GM18502 (cell line): Measurements from ENCODE around the gene ZSWIM6.

Experiments
- ATAC-seq: cut with Tn5 transposase; IDR thresholded peaks from one replicate; pipeline ENCODE4 v1.9.1; 2021; ENCODE audit warnings: mild to moderate bottlenecking; ENCODE audit not compliant: unreplicated experiment, poor library complexity

The ZSWIM6 gene

DNA sequence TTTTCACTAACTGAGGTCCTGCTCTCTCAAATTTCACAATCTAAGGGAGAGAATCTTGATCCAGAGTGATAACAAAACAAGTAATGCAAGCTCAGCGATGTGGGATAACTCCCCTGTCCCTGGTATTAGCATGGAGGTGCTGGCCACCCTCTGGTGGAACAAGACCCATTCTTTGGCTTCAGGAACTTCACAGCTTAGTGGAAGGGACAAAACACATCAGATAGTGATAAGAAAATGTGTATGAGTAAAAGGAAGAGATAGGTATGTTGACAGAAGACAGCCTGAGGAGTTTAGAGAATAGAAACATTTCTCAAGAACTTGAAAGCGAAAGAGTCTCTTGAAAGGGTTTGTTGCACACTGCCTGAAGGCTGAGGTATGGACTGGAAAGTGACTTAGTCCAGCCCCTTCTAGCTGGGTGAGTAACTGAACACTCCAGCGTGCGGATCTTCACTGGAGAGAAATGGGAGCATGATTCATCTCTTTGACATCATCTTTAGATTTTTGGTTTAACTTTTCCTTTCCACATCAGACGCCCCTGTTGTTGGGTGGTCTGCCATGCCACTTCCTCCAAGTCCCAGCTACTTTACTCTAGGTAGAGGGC is 25.4 kb upstream of the ZSWIM6 start:
- peak; percentile 74 for ATAC-seq

- ATAC-seq, result no peak
Measured at GRCh38 chr5:61307191-61307590, 24.9 kb upstream of the ZSWIM6 start.

- ATAC-seq, result no peak
Measured at GRCh38 chr5:61307611-61308010, 24.4 kb upstream of the ZSWIM6 start.

GRCh38 chr5:61308712-61309111 is 23.3 kb upstream of the ZSWIM6 start:
- no peak for ATAC-seq

DNA sequence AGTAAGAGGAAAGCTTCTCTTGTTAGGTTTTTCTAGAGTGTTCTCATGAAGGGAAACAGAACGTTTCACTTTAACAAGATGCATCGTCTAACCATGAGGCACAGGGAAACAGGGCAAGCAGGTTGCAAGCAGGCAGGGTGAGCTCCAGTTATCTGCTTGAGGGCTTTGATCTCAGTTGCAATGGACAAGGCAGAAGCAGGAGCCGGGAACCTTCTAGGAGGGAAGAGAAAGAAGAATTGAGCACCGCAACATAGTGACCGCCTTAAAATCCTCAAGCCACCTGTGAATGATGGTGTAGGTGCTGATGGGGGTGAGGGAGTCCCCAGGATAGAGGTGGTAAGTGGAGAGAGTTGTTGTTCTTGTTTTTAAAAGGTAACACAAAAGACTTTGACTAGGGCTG is 22.9 kb upstream of the ZSWIM6 start:
- ATAC-seq, result no peak

DNA sequence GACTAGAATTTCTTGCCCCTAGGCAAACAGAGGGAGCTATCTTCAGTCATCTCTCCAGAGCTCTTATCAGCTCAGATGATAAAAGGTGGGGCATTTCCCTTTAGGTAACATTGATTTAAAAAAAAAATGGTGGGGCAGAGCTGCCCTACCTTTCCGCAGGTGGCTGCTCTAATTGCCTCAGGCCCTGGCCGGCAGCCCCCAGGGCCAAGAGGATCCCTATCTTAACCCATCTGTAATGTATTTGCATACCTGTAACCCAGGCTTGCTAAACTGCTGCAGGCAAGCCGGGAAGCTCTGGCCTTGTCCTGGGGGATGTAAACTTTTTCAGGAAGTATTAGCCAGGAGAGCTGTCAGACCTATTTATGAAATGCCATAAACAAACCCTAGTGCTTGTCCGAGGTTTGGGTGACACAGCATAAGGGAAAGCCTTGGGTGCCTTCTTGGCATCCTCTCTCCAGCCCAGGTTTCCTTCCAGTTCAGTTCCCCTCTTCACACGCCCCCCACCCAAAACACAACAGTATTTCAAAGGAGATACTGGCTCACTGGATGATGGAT is 20.9 kb upstream of the ZSWIM6 start:
- ATAC-seq, result no peak

DNA sequence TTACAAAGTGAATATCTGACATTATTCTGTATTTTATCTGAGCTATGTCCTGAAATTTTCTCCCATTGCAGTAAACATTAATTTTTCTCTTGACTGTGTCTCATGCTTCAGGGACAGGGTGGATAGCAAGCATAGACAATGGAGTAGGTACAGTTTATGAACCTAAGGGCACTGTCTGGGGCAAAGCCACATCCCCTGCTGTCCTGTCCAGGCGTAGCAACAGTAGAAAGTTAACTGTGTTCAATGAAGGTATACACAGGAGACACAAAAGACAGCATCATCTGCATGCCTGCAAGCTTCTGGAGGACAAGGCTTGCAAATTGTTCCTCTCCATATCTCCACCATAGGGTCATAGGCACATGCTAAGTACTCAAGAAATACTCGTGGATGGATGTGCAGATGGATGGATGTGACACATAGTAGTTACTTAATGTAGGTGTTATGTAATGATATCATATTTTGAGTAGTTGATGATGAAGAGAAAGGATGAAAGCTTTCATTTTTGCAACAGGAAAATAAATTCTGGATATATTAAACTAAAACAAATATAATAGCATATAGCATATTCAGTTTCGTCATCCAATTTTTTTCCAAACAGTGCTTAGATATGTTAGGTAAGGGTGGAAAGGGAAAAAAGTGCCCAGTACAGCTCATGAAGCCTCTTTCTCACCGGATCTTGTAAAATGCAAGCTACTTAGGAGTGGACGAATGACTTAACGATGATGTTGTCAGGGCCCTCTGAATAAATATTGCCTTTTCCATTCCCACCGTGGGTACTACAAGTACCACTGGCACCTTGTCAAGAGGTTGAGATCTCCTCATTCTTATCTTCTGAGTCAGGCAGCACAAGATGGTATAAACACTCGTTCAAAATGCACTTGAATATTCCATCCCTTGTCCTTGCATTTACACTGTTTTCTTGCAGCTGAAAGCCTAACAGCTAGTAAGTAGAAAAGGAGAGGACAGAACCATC is 19.9 kb upstream of the ZSWIM6 start:
- no peak for ATAC-seq

DNA sequence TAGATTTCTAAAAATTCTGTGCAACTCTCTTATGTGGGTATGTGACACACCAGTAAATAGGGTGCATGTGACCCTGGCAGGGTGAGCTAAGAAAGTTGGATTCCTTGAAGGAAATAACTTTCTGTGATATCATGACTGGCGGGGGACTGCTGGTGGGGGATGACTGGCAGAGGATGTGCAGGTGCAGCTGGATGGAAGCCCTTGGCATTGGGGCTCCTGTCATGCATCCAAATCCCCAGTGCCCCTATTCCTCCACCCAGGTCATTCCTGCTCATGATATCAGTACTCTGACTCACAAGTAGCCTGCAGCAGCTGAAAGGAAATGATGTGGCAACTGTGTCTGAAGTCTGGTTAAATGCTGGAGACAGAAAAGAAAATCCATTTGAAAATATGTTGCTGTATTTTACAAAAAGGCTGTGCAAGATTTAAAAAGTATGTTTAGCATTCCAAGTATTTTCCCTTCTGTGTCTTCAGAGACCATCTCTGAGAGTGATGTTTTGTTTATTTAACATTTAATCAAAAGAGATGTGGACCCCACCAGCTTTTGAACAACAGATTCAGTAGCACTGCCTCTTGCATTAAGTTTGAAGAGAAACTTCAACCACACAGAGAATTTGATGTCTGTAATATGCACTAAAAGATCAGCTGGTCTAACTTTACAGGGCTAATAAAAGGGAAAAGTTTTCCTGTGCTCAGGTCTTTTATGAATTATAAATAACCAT is 17.9 kb upstream of the ZSWIM6 start:
- ATAC-seq, result no peak

DNA sequence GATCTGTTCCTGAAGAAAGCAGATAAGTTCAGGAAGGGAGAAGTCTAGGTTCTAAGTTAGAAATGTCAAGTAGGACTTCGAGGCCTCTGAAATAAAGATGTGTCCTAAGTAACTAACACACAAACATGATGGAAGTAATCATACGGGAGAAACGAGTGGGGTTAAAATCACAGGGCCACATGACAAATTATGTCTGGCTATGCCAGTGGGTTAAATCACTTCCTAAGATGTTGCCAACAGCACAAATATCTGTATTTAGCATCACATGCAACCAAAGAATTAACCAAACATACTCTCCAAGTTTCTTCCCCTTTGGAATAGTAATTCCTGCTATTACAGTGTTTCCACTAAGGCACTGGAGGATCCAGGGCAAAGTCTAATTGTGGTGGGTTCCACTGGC is 13.7 kb upstream of the ZSWIM6 start:
- ATAC-seq, result no peak

- ATAC-seq, result peak; percentile 99
Measured at GRCh38 chr5:61319388-61320146, 12.5 kb upstream of the ZSWIM6 start.

DNA sequence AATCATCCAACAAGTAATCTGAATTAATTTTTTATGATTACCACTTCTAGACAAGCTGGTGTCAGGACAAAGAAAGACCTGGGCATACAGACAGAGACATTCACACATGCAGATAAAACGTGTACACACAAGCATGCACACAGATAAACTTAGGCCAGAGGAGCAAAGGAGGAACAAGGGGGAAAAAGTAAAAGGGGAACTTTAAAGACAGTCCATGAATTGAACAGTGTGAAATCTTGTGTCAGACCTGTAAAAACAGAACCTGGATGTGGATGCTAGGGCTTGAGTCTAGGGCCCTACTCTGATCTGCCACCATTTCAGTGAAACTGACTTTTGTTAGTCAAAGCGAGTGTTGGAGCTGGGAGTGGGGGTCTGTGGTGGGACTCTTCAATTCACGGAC is 11.2 kb upstream of the ZSWIM6 start:
- ATAC-seq, result no peak

- no peak for ATAC-seq
Measured at GRCh38 chr5:61321669-61322068, 10.4 kb upstream of the ZSWIM6 start.

DNA sequence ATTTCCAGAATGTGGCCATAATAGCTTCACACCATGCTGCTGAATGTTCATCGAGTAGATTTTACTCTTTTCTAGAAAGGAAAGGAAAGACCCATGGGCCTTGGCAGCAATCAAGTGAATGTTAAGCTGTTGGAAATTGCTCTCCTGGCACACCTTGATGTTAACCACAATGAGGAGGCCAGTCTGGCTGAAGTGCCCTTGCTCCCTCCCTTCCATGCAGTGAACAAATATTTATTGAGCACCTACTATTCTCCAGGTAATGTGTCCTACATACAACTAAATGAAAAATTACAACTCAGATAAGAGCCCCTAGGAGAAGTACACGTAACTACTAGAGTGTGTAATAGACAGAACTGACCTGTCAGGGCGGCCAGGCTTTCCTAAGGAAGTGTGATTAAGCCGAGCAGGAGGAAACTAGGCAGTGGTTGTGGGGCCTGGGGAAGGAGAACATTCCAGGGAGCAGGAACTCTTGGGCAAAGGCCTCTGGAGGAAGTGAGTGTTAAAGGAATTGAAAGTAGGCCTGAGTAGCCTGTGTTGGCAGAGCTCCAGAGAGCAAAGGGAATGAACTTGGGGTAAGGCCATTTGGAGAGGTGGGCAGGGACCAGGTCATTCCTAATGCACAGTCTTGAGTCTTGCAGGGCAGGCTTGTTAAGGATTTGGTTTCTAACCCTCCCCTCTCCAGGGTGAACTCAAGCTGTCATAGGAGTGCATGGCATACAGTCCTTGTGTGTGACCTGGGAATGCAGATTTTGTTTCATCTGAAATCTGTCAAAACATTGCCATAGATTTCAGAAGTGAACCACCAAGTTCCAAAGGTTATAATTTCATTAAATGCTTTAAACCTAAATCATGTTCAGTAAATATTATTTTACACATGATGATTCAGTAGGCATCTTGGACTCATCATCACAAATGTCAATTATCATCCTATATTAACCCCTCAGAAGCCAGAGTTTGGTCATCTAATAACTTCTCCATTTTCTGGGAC is 9.0 kb upstream of the ZSWIM6 start:
- ATAC-seq, result no peak

- peak; percentile 56 for ATAC-seq
Measured at GRCh38 chr5:61327760-61328753, 4.0 kb upstream of the ZSWIM6 start.

GRCh38 chr5:61328791-61329549 is 3.1 kb upstream of the ZSWIM6 start:
- ATAC-seq, result no peak

DNA sequence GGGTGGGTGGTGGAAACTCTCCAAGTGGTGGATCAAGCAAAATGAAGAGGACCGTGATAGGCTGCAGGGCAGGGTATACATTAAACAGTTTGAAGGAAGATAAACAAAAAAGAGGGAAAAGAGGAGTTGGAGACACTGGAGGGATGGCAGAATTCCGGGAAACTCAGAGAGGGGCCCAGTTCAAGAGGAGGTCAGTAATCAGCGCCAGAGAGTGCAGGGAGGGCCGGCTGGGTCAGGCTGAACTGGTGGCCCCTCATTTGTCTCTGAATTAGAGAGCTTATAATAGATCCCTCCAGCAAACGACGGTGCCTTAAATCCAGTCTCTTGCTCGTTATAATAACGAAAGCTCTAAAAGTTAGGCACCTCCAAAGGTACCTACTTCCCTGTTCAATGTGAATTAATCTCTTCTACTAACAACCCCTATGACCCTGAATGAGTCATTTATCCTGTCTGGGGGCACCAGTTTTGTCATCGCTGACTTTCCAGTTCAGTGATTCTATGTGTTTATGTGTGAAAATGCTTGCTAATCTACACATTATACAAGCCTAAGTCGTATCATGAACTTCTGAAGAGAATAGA is 2.4 kb upstream of the ZSWIM6 start:
- ATAC-seq, result no peak
